ENCODE results near the gene ATP11A.

GRCh38 chr13:112684071-112684845 lies 5.6 kb upstream of the ATP11A start:
- TF ChIP-seq CTCF (IDR thresholded peaks at IDR 0.05 in 8 of 11, conservative IDR thresholded peaks at IDR 0.05 in 3 of 11) (no peak), POLR2AphosphoS5 (IDR thresholded peaks at IDR 0.05) (no peak)
